GM12891 (cell line): ENCODE results near the gene ANAPC1.
A peak's percentile ranks its signal among the peaks of the same experiment; 100 is the strongest.
"Not testable (repeated sequence)": the region's sequence is repeated elsewhere in the genome, so short reads cannot be mapped to it uniquely, and the experiment has no call there.

Source experiments
- DNase-seq: peaks from one replicate; pipeline ENCODE4 v3.0.0; 2011; ENCODE audit warnings: low spot score; ENCODE audit not compliant: insufficient read length
- FAIRE-seq: peaks from 2 replicates; lab custom pipeline; 2011; peaks lifted over from hg19 to GRCh38; lab: Jason Lieb, UNC
- PAX5 ChIP-seq: IDR thresholded peaks from 2 replicates; pipeline ENCODE4 v1.6.1; 2011; ENCODE audit warnings: low read length, moderate library complexity, mild to moderate bottlenecking; ENCODE audit not compliant: insufficient read depth, severe bottlenecking
- POLR2A ChIP-seq: IDR thresholded peaks from 2 replicates; pipeline ENCODE4 v1.6.1; 2011; ENCODE audit warnings: low read depth, low read length, control low read depth
- POLR2AphosphoS5 ChIP-seq: IDR thresholded peaks from 2 replicates; pipeline ENCODE4 v1.6.1; 2011; ENCODE audit warnings: low read depth, low read length, control low read depth
- POU2F2 ChIP-seq: IDR thresholded peaks from 2 replicates; pipeline ENCODE4 v1.6.1; 2011; ENCODE audit warnings: low read depth, mild to moderate bottlenecking, control low read depth, low read length, moderate library complexity
- SPI1 ChIP-seq: IDR thresholded peaks from 2 replicates; pipeline ENCODE4 v1.6.1; 2011; ENCODE audit warnings: low read depth, low read length, control low read depth
- TAF1 ChIP-seq: IDR thresholded peaks from 2 replicates; pipeline ENCODE4 v1.6.1; 2011; ENCODE audit warnings: low read depth, low read length, control low read depth

ANAPC1 gene

DNA sequence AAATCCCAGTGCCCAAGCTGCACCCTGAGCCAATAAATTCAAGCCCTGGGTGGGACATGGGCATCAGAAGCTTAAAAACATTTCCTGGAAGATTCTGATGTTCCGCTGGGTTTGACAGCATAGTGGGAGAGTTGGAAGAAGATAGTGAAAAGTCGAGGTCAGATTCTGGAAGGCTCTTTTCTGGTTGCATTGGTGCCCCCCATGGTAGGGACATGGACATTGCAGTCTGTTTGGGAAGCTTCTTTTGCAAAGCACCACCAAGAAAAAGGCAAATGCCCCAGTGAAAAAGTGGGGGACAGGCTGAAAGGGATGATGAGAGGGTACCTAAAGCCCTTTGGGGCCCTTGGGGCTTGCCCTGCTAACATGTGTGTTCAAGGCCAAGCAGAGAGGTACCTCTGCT, 35.4 kb upstream of the ANAPC1 start:
- no peak for TF ChIP-seq POU2F2
- DNase-seq (no peak), FAIRE-seq (no peak)

DNA sequence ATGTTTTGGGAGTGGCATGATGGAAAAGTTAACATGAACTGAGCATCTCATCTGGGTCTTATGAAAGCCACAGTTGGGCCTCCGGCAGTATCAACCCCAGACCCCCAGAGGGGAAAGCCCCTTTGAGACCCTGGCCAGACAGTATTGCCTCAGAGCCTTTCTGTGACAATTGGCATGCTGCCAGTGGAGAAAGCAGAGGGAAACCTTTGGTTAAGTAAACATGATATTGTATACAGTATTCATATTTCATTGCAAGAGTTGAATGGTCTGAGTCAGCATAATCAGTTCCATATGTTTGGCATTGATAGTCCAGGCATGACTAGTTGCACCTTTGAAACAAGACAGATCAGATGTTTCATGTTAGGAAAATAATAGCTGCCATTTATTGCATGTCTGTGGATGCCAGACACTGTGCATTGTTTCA, 34.4 kb upstream of the ANAPC1 start:
- no peak for FAIRE-seq
- TF ChIP-seq TAF1 (no peak), SPI1 (no peak)
- no peak for DNase-seq

DNA sequence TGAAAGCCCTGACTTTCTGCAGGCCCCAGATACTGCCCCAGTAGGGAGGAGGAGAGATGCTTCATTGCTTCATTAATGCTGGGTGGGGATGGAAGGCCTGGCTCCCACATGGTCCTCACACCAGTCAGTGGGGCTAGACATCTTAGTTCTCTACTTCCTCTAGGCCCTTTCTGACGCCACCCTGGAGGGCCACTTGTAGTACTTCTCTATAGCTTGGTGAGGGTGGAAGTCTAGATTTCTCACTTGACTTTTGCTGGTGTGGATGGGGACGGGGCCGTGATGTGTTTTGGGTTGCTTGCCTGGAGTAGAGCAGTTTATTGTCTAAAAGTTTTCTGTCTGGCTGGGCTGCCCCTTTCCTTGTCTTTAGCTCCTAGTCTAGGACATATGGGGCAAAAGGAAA, 33.1 kb upstream of the ANAPC1 start:
- TF ChIP-seq POU2F2 (no peak), POLR2A (no peak), PAX5 (no peak), TAF1 (no peak), SPI1 (no peak), POLR2AphosphoS5 (no peak)
- no peak for DNase-seq
- FAIRE-seq: no peak

DNA sequence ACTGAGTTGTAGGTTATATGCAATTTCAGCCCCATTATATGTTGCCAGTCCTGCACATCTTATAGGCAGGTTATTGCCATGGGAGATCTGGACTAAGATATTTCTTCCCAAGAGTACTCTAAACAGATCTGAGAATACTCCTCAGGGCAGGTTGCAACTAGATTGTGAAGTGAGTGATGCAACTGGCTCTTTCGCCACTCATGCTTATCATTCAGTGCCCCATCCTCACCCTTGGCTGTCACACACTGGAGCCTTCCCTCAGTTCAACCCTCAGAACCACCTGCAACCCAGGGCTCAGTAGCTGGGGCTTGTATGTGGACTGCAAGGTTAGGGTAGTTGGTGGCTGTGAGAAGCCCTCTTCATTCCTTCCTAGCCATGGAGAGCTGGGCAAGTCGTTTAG, 28.6 kb upstream of the ANAPC1 start:
- DNase-seq (no peak), FAIRE-seq (no peak)
- TF ChIP-seq PAX5: no peak
- TF ChIP-seq POU2F2: no peak
- TF ChIP-seq SPI1: no peak
- no peak for TF ChIP-seq POLR2A
- no peak for TF ChIP-seq TAF1
- no peak for TF ChIP-seq POLR2AphosphoS5

DNA sequence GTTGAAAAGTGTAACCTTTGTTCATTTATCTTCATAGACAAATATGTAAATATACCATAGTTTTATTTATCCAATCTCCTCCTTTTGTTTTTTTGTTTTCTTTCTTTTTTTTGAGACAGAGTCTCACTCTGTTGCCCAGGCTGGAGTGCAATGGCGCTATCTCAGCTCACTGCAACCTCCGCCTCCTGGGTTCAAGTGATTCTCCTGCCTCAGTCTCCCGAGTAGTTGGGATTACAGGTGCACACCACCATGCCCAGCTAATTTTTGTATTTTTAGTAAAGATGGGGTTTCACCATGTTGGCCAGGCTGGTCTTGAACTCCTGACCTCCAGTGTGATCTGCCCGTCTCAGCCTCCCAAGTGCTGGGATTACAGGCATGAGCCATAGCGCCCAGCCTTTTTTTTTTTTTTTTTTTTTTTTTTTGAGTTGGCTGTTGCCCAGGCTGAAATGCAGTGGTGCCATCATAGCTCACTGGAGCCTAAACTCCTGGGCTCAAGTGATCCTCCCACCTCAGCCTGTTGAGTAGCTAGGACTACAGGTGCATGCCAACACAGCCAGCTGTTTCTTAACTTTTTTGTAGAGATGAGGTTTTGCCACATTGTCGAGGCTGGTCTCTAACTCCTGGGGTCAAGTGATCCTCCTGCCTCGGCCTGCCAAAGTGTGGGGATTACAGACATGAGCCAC, 27.4 kb upstream of the ANAPC1 start:
- FAIRE-seq, DNase-seq: not testable (repeated sequence)

DNA sequence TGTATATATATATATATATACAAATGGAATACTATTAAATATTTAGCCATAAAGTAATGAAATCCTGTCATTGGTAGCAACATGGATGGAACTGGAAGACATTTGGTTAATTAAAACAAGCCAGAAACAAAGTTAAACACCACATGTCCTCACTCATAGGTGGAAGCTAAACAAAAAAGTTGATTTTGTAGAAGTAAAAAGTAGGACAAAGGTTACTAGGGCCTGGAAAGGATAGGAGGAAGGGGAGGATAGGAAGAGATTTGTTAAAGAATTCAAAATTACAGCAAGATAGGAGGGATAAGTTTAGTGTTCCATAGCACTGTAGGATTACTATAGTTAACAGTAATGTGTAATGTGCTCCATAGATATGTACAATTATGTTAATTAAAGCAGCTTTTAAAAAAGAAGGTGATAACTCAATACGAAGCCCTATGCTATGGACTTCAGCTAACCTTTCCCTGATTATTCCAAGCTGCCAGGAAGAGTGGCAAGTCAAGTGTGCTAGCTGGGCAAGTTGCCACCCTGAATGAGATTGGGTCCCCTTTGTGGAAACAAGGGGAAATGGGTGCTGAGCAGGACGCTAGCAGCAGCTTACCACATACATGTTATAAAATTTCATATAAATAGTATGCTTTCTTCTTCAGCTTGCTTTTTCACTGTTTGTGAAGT, 26.8 kb upstream of the ANAPC1 start:
- TF ChIP-seq POLR2A (no peak), PAX5 (no peak), POLR2AphosphoS5 (no peak), TAF1 (no peak), POU2F2 (no peak), SPI1 (no peak)
- DNase-seq: no peak
- FAIRE-seq: no peak

DNA sequence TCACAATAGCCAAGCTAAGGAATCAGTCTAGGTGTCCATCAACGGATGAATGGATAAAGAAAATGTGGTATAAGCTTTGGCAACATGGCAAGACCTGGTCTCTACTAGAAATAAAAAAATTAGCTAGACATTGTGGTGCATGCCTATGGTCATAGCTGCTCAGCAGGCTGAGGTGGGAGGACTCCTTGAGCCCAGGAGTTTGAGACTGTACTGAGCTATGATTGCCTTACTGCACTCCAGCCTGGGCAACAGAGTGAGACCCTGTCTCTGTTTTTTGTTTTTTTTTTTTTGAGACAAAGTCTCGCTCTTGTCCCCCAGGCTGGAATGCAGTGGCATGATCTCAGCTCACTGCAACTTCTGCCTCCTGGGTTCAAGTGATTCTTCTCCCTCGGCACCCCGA, 26.0 kb upstream of the ANAPC1 start:
- not testable (repeated sequence) for FAIRE-seq, DNase-seq

DNA sequence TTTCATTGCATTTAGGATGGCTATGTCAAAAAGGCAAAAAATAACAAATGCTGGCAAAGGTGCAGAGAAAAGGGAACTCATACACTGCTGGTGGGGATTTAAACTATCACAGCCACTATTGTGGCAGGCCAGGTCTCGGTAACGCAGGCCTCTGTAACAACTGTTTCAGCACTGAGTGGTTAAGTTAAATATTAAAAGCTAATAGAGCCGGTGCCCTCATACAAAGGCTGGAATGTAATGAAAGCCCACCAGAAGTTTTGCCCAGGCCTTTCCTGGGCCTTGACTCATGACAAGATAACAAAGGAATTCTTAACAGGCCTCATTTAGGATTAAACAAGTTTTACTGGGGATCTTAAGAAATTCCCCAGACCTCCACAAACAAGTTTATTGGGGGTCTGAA, 25.1 kb upstream of the ANAPC1 start:
- no peak for TF ChIP-seq POU2F2
- no peak for TF ChIP-seq POLR2A
- TF ChIP-seq PAX5: no peak
- no peak for TF ChIP-seq POLR2AphosphoS5
- no peak for TF ChIP-seq TAF1
- TF ChIP-seq SPI1: no peak
- DNase-seq (no peak), FAIRE-seq (no peak)

DNA sequence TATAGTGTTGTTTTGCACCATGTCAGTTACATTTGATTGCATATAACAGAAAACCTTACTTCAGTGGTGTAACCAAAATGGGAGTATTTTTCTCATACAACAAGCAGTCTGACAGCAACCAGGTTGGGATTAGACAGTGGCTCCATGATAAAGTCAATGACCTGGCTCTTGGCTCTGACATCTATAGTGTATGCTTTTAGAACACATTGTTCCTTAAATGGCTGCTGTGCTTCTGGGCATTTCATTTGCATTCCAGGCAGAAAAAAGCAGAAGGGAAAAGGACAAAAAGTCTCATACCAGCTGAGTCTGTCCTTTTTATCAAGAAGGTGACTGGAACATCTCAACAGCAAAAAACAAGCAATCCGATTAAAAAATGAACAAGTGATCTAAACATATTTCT, 24.6 kb upstream of the ANAPC1 start:
- TF ChIP-seq POLR2A: no peak
- no peak for TF ChIP-seq POU2F2
- no peak for TF ChIP-seq PAX5
- TF ChIP-seq SPI1: no peak
- TF ChIP-seq POLR2AphosphoS5: no peak
- TF ChIP-seq TAF1: no peak
- FAIRE-seq (no peak), DNase-seq (no peak)

DNA sequence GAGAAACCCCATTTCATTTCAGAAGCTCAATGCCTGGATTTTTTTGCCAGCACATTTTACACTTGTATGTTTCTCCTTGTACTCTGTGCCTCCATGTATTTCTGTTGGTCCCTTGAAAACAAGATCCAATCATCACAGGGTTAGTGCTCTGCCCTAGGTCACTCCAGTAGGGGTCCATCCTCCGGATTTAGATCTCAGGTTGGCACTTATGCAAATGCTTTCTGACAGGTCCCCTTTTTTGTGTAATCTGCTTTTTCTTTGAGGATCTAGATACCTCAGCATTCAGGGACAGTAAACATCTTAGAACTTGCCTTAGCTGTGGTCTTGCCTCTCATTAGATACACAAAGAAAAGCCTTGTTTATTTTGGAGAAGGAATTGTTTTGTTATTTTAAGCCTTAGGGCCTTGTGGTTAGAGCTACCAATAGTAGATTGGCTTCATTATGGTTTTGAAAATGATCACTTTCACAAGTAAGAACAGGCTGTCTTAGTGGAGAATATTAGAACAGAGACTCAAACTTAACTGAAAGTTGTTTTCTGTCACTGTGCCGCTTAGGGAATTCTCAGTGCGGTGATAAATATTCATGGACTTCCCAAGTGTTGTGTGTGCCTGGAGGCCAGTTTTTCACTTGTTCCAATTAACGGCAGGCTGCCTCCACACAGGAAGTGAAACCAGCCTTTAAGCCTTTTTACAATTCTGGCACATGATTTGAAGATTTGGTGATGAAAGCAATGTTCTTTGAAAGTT, 22.2 kb upstream of the ANAPC1 start:
- DNase-seq: no peak

DNA sequence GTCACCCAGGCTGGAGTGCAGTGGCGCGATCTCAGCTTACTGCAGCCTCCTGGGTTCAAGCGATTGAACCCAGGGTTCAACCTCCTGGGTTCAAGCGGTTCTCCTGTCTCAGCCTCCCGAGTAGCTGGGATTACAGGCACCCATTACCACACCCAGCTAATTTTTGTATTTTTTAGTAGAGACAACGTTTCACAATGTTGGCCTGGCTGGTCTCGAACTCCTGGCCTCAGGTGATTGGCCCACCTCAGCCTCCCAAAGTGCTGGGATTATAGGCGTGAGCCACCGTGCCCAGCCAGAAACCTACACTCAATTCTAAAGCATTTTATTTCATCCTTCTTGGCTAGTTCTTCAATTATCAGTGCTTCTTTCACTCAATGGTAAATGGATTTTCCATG, 21.5 kb upstream of the ANAPC1 start:
- not testable (repeated sequence) for FAIRE-seq, DNase-seq

More for the DNA sequence above, 22.2 kb upstream of the ANAPC1 start:
- TF ChIP-seq SPI1 (peak; percentile 95), POU2F2 (no peak; the same call in 1 of the 2 replicates)
- FAIRE-seq: peak; percentile 9
